Breast epithelium (tissue), 3 donors: ENCODE measurements around the gene RPS24.

ENCODE experiments used
- POLR2A ChIP-seq: fragments of 450-650 bp; IDR thresholded peaks from one replicate; pipeline ENCODE4 v1.6.1; 2016; ENCODE audit warnings: antibody characterized with exemption, mild to moderate bottlenecking, moderate library complexity
- TF ChIP-seq, protein P1 (sequence below), 3 donors: fragments of 450-650 bp; IDR thresholded peaks; one replicate each; pipeline ENCODE4 v1.5.1; 2016 to 2017; ENCODE audit warnings: antibody characterized with exemption in 3 of 3, mild to moderate bottlenecking in 3 of 3, moderate library complexity in 3 of 3

DNA sequence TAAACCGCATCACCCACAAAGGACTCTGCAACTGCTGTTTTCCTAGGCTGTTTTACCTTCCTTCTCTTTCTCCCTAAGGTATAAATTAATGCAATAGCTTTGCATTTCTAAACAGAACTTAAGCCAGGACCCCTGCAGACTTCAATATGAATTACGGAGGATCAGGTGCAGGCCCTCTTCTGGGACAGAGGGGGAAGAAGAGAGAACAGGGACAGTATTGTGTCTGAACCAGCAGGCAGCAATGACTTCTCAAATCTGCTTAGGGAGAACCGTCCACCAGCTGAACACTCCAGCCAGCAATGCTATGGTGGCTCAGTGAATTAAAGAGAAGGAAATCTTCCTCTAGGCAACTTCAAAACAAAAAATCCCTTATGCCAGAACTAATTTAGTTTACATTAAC, 40.0 kb upstream of the RPS24 start:
- TF ChIP-seq, protein P1, sequence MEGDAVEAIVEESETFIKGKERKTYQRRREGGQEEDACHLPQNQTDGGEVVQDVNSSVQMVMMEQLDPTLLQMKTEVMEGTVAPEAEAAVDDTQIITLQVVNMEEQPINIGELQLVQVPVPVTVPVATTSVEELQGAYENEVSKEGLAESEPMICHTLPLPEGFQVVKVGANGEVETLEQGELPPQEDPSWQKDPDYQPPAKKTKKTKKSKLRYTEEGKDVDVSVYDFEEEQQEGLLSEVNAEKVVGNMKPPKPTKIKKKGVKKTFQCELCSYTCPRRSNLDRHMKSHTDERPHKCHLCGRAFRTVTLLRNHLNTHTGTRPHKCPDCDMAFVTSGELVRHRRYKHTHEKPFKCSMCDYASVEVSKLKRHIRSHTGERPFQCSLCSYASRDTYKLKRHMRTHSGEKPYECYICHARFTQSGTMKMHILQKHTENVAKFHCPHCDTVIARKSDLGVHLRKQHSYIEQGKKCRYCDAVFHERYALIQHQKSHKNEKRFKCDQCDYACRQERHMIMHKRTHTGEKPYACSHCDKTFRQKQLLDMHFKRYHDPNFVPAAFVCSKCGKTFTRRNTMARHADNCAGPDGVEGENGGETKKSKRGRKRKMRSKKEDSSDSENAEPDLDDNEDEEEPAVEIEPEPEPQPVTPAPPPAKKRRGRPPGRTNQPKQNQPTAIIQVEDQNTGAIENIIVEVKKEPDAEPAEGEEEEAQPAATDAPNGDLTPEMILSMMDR (IDR thresholded peaks at IDR 0.05) = no peak
- no peak for TF ChIP-seq POLR2A
